Stimulated activated effector memory CD8-positive, alpha-beta T cell treated with anti-CD3 and anti-CD28 coated beads, Interleukin-12 subunit alpha, Interleukin-12 subunit beta, amount 100 ng/mL, for 72 hours (primary cell): ENCODE results near the gene NEDD4L.

ENCODE experiments used
- ATAC-seq: fragments of 150-1000 bp; cut with Tn5 transposase; 2 replicates; pipeline ENCODE4 v1.10.0; 2021
- DNase-seq, 2 donors: peaks; one replicate each; pipeline ENCODE4 v3.0.0; 2021 to 2022; ENCODE audit warnings: low spot score in 2 of 2
- H3K27ac Mint-ChIP-seq: one replicate; pipeline ENCODE4 v1.8.0; 2022; ENCODE audit warnings: mild to moderate bottlenecking, mixed read lengths
- H3K36me3 Mint-ChIP-seq: one replicate; pipeline ENCODE4 v1.8.0; 2022; ENCODE audit warnings: mild to moderate bottlenecking, mixed read lengths
- H3K4me1 Mint-ChIP-seq: one replicate; pipeline ENCODE4 v1.8.0; 2022; ENCODE audit warnings: mixed read lengths
- H3K4me3 Mint-ChIP-seq: one replicate; pipeline ENCODE4 v1.8.0; 2022; ENCODE audit warnings: mild to moderate bottlenecking, mixed read lengths
- H3K9me3 Mint-ChIP-seq: one replicate; pipeline ENCODE4 v1.8.0; 2022; ENCODE audit warnings: mixed read lengths

The NEDD4L gene

GRCh38 chr18:58128381-58129374 is 84.7 kb downstream of the NEDD4L start:
- Mint-ChIP-seq H3K36me3 (no peaks in the 10 kb centered on the region), H3K4me1 (peaks cover 9% of the 10 kb centered on the region), H3K4me3 (no peak overlapping the region), H3K9me3 (no peaks in the 10 kb centered on the region), H3K27ac (no peak overlapping the region)
- ATAC-seq (no peak), DNase-seq (no peak)

GRCh38 chr18:58132595-58133261 is 88.7 kb downstream of the NEDD4L start:
- ATAC-seq (no peak), DNase-seq (no peak)
- Mint-ChIP-seq H3K36me3 (no peaks in the 10 kb centered on the region), H3K9me3 (no peaks in the 10 kb centered on the region), H3K4me3 (no peak overlapping the region), H3K4me1 (peaks cover 12% of the 10 kb centered on the region), H3K27ac (no peak overlapping the region)

GRCh38 chr18:58135183-58135641 is 91.2 kb downstream of the NEDD4L start:
- DNase-seq: no peak
- no peaks in the 10 kb centered on the region for H3K9me3 Mint-ChIP-seq
- H3K4me1 Mint-ChIP-seq: peaks cover 19% of the 10 kb centered on the region
- H3K27ac Mint-ChIP-seq: no peak overlapping the region
- peak; percentile 92 for ATAC-seq
- no peak overlapping the region for H3K4me3 Mint-ChIP-seq
- H3K36me3 Mint-ChIP-seq: no peaks in the 10 kb centered on the region

- no peaks in the 10 kb centered on the region for H3K36me3 Mint-ChIP-seq
- DNase-seq (peak; percentile 21 to 67), ATAC-seq (peak; percentile 77)
- H3K9me3 Mint-ChIP-seq: no peaks in the 10 kb centered on the region
- no peak overlapping the region for H3K27ac Mint-ChIP-seq
- no peak overlapping the region for H3K4me3 Mint-ChIP-seq
- H3K4me1 Mint-ChIP-seq: peaks cover 19% of the 10 kb centered on the region
Observed at GRCh38 chr18:58135701-58136331, 91.8 kb downstream of the NEDD4L start.

- no peaks in the 10 kb centered on the region for H3K36me3 Mint-ChIP-seq
- H3K27ac Mint-ChIP-seq: peak overlapping the region; percentile 43
- no peak for DNase-seq
- no peak overlapping the region for H3K4me3 Mint-ChIP-seq
- no peaks in the 10 kb centered on the region for H3K9me3 Mint-ChIP-seq
- peaks cover 19% of the 10 kb centered on the region for H3K4me1 Mint-ChIP-seq
- ATAC-seq: no peak
Observed at GRCh38 chr18:58136879-58137278, 92.9 kb downstream of the NEDD4L start.

GRCh38 chr18:58139459-58140386 is 95.7 kb downstream of the NEDD4L start:
- H3K4me3 Mint-ChIP-seq: no peak overlapping the region
- peaks cover 18% of the 10 kb centered on the region for H3K4me1 Mint-ChIP-seq
- no peak for DNase-seq
- H3K36me3 Mint-ChIP-seq: no peaks in the 10 kb centered on the region
- ATAC-seq: no peak
- H3K27ac Mint-ChIP-seq: no peak overlapping the region
- H3K9me3 Mint-ChIP-seq: no peaks in the 10 kb centered on the region

- no peaks in the 10 kb centered on the region for H3K36me3 Mint-ChIP-seq
- peaks cover 9% of the 10 kb centered on the region for H3K4me1 Mint-ChIP-seq
- ATAC-seq (no peak), DNase-seq (no peak)
- H3K9me3 Mint-ChIP-seq: no peaks in the 10 kb centered on the region
- no peak overlapping the region for H3K4me3 Mint-ChIP-seq
- no peak overlapping the region for H3K27ac Mint-ChIP-seq
Observed at GRCh38 chr18:58140387-58141325, 96.6 kb downstream of the NEDD4L start.

- DNase-seq (no peak), ATAC-seq (no peak)
- Mint-ChIP-seq H3K9me3 (no peaks in the 10 kb centered on the region), H3K27ac (no peak overlapping the region), H3K4me3 (no peak overlapping the region), H3K4me1 (peaks cover 6% of the 10 kb centered on the region), H3K36me3 (no peaks in the 10 kb centered on the region)
Observed at GRCh38 chr18:58143386-58143785, 99.4 kb downstream of the NEDD4L start.

- Mint-ChIP-seq H3K36me3 (no peaks in the 10 kb centered on the region), H3K27ac (no peak overlapping the region), H3K4me1 (peaks cover 11% of the 10 kb centered on the region), H3K4me3 (no peak overlapping the region), H3K9me3 (no peaks in the 10 kb centered on the region)
- DNase-seq (no peak), ATAC-seq (no peak)
Observed at GRCh38 chr18:58144106-58144505, 100.1 kb downstream of the NEDD4L start.

GRCh38 chr18:58144671-58145285 is 100.8 kb downstream of the NEDD4L start:
- no peaks in the 10 kb centered on the region for H3K36me3 Mint-ChIP-seq
- DNase-seq: no peak
- peaks cover 8% of the 10 kb centered on the region for H3K4me1 Mint-ChIP-seq
- H3K27ac Mint-ChIP-seq: no peak overlapping the region
- H3K9me3 Mint-ChIP-seq: no peaks in the 10 kb centered on the region
- ATAC-seq: no peak
- H3K4me3 Mint-ChIP-seq: no peak overlapping the region

- Mint-ChIP-seq H3K27ac (no peak overlapping the region), H3K9me3 (no peaks in the 10 kb centered on the region)
Observed at GRCh38 chr18:58146099-58146498, 102.1 kb downstream of the NEDD4L start.

GRCh38 chr18:58148954-58149471 is 105.0 kb downstream of the NEDD4L start:
- Mint-ChIP-seq H3K27ac (no peak overlapping the region), H3K36me3 (no peaks in the 10 kb centered on the region), H3K9me3 (no peaks in the 10 kb centered on the region), H3K4me3 (no peak overlapping the region), H3K4me1 (peaks cover 6% of the 10 kb centered on the region)
- ATAC-seq (no peak), DNase-seq (no peak)

More at GRCh38 chr18:58146099-58146498, 102.1 kb downstream of the NEDD4L start:
- H3K4me3 Mint-ChIP-seq: no peak overlapping the region
- H3K4me1 Mint-ChIP-seq: peaks cover 6% of the 10 kb centered on the region
- ATAC-seq (peak; percentile 43), DNase-seq (no peak)
- H3K36me3 Mint-ChIP-seq: no peaks in the 10 kb centered on the region

GRCh38 chr18:58150772-58151171 is 106.7 kb downstream of the NEDD4L start:
- no peak overlapping the region for H3K4me3 Mint-ChIP-seq
- no peaks in the 10 kb centered on the region for H3K36me3 Mint-ChIP-seq
- ATAC-seq: no peak
- H3K27ac Mint-ChIP-seq: no peak overlapping the region
- peaks cover 6% of the 10 kb centered on the region for H3K4me1 Mint-ChIP-seq
- no peak for DNase-seq
- no peaks in the 10 kb centered on the region for H3K9me3 Mint-ChIP-seq
